GM03348 (cell line): Measurements from ENCODE around the gene KRT75.
"Not testable (repeated sequence)": the region's sequence is repeated elsewhere in the genome, so short reads cannot be mapped to it uniquely, and the experiment has no call there.

Experiments used
- DNase-seq: peaks from one replicate; pipeline ENCODE4 v3.0.0; 2012; ENCODE audit warnings: low spot score

The KRT75 gene

GRCh38 chr12:52434081-52434733 is at the start of gene KRT75:
TSS of gene KRT75 (minus strand) at chr12:52434371. CDS start at chr12:52434304, 67 bp downstream.
- DNase-seq, result no peak

GRCh38 chr12:52480073-52480472 is 45.9 kb upstream of the KRT75 start:
- no peak for DNase-seq

GRCh38 chr12:52477651-52478050 is 43.5 kb upstream of the KRT75 start:
- DNase-seq, result no peak

GRCh38 chr12:52474212-52474611 is 40.0 kb upstream of the KRT75 start:
- no peak for DNase-seq

- no peak for DNase-seq
These were observed 39.6 kb upstream of the KRT75 start, which contains the start of gene KRT6C for GRCh38 chr12:52473768-52474167. TSS of gene KRT6C (minus strand) at chr12:52473805. CDS start at chr12:52473737, 68 bp downstream.

- no peak for DNase-seq
These were observed 35.7 kb upstream of the KRT75 start for GRCh38 chr12:52469853-52470252.

- no peak for DNase-seq
These were observed 30.7 kb upstream of the KRT75 start for GRCh38 chr12:52464897-52465296.

GRCh38 chr12:52461693-52462092 is 27.5 kb upstream of the KRT75 start:
- DNase-seq, result no peak

- no peak for DNase-seq
These were observed 24.7 kb upstream of the KRT75 start for GRCh38 chr12:52458861-52459260.

GRCh38 chr12:52455821-52456220 is 21.6 kb upstream of the KRT75 start:
- DNase-seq, result no peak

GRCh38 chr12:52454411-52455201 is 20.4 kb upstream of the KRT75 start:
- no peak for DNase-seq

GRCh38 chr12:52452101-52452500 is 17.9 kb upstream of the KRT75 start, which contains the start of gene KRT6B:
TSS of gene KRT6B (minus strand) at chr12:52452146. CDS start at chr12:52452078, 68 bp downstream.
- DNase-seq, result no peak

GRCh38 chr12:52448228-52448627 is 14.1 kb upstream of the KRT75 start:
- no peak for DNase-seq

- DNase-seq, result not testable (repeated sequence)
These were observed 13.0 kb upstream of the KRT75 start for GRCh38 chr12:52447196-52447595.

GRCh38 chr12:52446367-52447045 is 12.3 kb upstream of the KRT75 start:
- no peak for DNase-seq

GRCh38 chr12:52445876-52446275 is 11.7 kb upstream of the KRT75 start:
- DNase-seq, result no peak

- DNase-seq, result no peak
These were observed 10.8 kb upstream of the KRT75 start for GRCh38 chr12:52444647-52445595.

- DNase-seq, result no peak
These were observed 9.8 kb upstream of the KRT75 start for GRCh38 chr12:52443966-52444365.

- DNase-seq, result peak; percentile 80
These were observed 8.5 kb upstream of the KRT75 start for GRCh38 chr12:52442600-52443061.

- DNase-seq, result no peak
These were observed 7.2 kb upstream of the KRT75 start for GRCh38 chr12:52441320-52441911.

- peak; percentile 59 for DNase-seq
These were observed 6.7 kb upstream of the KRT75 start for GRCh38 chr12:52440821-52441319.
